Measurements from ENCODE around the gene CCDC9B. TPM values are rescaled to one million over a fixed set of nuclear protein-coding genes. Genes with fewer than 3 reads are reported as not detected.
A peak's percentile ranks its signal among the peaks of the same experiment; 100 is the strongest.

Gene CCDC9B
- polyA plus RNA-seq, 1 of the 3 experiments (the other 2 are of a cell fraction): 13.7 TPM

DNA sequence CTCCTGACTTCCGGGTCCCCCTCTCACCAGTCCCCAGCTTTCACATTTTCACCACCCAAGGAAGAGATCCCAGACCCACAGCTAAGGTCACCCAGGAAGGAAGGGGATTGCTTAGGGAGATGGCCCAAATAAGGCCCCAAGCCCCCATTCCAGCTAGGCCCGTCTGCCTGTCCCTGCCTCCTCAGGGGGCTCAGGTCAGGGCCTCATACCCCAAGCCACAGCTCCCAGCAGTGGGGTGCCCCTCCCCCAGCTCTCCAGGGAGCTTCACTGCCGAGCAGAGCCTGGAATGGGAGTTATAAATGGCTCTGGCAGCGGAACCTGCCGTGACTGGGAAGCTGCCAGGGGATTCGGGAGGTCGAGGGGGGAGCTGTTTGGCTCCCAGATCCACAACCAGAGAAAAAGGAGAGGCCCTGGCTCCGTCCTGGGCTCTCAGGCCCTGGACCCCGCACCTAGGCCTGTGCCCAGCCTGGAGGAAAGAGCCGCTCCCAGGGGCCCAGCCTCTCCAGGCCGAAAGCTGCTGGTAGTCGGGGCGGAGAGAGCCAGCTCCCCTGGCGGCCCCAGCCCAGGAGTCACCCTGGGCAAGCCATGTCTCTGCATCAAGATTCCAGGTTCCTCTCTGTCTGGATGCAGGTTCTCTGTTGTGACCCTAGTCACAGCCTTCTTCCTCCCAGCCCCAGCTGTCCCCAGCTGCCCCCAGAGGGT lies 550 bp downstream of the CCDC9B start (continued):
- TF ChIP-seq, protein P1, sequence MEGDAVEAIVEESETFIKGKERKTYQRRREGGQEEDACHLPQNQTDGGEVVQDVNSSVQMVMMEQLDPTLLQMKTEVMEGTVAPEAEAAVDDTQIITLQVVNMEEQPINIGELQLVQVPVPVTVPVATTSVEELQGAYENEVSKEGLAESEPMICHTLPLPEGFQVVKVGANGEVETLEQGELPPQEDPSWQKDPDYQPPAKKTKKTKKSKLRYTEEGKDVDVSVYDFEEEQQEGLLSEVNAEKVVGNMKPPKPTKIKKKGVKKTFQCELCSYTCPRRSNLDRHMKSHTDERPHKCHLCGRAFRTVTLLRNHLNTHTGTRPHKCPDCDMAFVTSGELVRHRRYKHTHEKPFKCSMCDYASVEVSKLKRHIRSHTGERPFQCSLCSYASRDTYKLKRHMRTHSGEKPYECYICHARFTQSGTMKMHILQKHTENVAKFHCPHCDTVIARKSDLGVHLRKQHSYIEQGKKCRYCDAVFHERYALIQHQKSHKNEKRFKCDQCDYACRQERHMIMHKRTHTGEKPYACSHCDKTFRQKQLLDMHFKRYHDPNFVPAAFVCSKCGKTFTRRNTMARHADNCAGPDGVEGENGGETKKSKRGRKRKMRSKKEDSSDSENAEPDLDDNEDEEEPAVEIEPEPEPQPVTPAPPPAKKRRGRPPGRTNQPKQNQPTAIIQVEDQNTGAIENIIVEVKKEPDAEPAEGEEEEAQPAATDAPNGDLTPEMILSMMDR (IDR thresholded peaks at IDR 0.05): no peak; the same call in 1 of the 2 replicates
- TF ChIP-seq RAD21 (IDR thresholded peaks at IDR 0.05; ENCODE audit: low read length): no peak
- TF ChIP-seq TEAD4 (IDR thresholded peaks at IDR 0.05; ENCODE audit: borderline replicate concordance, insufficient read depth): no peak
- TF ChIP-seq, protein P2, sequence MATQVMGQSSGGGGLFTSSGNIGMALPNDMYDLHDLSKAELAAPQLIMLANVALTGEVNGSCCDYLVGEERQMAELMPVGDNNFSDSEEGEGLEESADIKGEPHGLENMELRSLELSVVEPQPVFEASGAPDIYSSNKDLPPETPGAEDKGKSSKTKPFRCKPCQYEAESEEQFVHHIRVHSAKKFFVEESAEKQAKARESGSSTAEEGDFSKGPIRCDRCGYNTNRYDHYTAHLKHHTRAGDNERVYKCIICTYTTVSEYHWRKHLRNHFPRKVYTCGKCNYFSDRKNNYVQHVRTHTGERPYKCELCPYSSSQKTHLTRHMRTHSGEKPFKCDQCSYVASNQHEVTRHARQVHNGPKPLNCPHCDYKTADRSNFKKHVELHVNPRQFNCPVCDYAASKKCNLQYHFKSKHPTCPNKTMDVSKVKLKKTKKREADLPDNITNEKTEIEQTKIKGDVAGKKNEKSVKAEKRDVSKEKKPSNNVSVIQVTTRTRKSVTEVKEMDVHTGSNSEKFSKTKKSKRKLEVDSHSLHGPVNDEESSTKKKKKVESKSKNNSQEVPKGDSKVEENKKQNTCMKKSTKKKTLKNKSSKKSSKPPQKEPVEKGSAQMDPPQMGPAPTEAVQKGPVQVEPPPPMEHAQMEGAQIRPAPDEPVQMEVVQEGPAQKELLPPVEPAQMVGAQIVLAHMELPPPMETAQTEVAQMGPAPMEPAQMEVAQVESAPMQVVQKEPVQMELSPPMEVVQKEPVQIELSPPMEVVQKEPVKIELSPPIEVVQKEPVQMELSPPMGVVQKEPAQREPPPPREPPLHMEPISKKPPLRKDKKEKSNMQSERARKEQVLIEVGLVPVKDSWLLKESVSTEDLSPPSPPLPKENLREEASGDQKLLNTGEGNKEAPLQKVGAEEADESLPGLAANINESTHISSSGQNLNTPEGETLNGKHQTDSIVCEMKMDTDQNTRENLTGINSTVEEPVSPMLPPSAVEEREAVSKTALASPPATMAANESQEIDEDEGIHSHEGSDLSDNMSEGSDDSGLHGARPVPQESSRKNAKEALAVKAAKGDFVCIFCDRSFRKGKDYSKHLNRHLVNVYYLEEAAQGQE (IDR thresholded peaks at IDR 0.05; ENCODE audit: low read depth, low read length): no peak
- TF ChIP-seq, protein P3, sequence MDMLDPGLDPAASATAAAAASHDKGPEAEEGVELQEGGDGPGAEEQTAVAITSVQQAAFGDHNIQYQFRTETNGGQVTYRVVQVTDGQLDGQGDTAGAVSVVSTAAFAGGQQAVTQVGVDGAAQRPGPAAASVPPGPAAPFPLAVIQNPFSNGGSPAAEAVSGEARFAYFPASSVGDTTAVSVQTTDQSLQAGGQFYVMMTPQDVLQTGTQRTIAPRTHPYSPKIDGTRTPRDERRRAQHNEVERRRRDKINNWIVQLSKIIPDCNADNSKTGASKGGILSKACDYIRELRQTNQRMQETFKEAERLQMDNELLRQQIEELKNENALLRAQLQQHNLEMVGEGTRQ (IDR thresholded peaks at IDR 0.05; ENCODE audit: borderline replicate concordance, low read depth, low read length): no peak
- TF ChIP-seq NFIC (IDR thresholded peaks at IDR 0.05; ENCODE audit: borderline replicate concordance): peak; percentile 52
- TF ChIP-seq GATA2 (CRISPR knock-in tag; IDR thresholded peaks at IDR 0.05): no peak
- TF ChIP-seq, protein P4, sequence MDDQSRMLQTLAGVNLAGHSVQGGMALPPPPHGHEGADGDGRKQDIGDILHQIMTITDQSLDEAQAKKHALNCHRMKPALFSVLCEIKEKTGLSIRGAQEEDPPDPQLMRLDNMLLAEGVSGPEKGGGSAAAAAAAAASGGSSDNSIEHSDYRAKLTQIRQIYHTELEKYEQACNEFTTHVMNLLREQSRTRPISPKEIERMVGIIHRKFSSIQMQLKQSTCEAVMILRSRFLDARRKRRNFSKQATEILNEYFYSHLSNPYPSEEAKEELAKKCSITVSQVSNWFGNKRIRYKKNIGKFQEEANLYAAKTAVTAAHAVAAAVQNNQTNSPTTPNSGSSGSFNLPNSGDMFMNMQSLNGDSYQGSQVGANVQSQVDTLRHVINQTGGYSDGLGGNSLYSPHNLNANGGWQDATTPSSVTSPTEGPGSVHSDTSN (IDR thresholded peaks at IDR 0.05): peak; percentile 33; the same call in 1 of the 2 replicates

DNA sequence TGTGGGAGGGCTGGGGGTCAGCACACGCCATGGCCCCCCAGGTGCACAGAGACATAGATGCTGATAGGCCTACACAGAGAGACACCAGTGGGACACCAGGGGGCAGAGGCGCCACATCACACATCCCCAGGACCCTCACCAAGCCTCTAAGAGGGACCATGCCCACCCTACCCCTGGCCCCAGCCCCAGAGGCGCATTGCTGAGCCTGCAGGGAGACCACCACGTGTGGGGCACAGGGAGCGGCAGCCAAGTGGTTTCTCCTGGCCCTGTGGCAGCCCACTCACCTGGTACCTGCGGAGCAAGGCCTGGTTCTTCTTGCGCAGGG lies 1.2 kb downstream of the CCDC9B start:
- peaks cover 56 to 71% of the 10 kb centered on the region in 2 experiments; a peak in 3 of 4 replicates for H3K4me1 ChIP-seq (ENCODE audit: control insufficient read depth in 1 of 2, insufficient read depth in 2 of 2, low read depth in 1 of 2, low read length in 1 of 2)
- 20% methylated on average over 1 of the region's 7 CpGs for WGBS (ENCODE audit: low lambda C conversion rate)

More for the DNA sequence above, 1.2 kb downstream of the CCDC9B start:
- TF ChIP-seq, protein P4 (IDR thresholded peaks at IDR 0.05): no peak
- TF ChIP-seq RAD21 (IDR thresholded peaks at IDR 0.05; ENCODE audit: low read length): peak; percentile 61
- TF ChIP-seq, protein P5, sequence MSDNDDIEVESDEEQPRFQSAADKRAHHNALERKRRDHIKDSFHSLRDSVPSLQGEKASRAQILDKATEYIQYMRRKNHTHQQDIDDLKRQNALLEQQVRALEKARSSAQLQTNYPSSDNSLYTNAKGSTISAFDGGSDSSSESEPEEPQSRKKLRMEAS (IDR thresholded peaks at IDR 0.05; ENCODE audit: low read depth): no peak
- TF ChIP-seq, protein P1 (IDR thresholded peaks at IDR 0.05): peak; percentile 44
- peak; percentile 39; the same call in 1 of the 2 replicates for TF ChIP-seq SMC3 (IDR thresholded peaks at IDR 0.05; ENCODE audit: low read depth, low read length)
- Histone ChIP-seq H3K4me3 (ENCODE audit: low read depth in 2 of 2, low read length in 1 of 2) (peak overlapping the region; percentile 51 to 77), H3K9me3 (no peaks in the 10 kb centered on the region), H3K4me2 (peak overlapping the region; percentile 94), H2AFZ (ENCODE audit: low read depth) (no peak overlapping the region), H3K27ac (ENCODE audit: low read depth in 2 of 2, low read length in 1 of 2) (peak overlapping the region; percentile 96 to 98), H3K27me3 (ENCODE audit: insufficient read depth) (no peaks in the 10 kb centered on the region), H3K9me2 (no peaks in the 10 kb centered on the region), H4K20me1 (ENCODE audit: insufficient read depth) (no peaks in the 10 kb centered on the region), H3K9ac (peak overlapping the region; percentile 98), H3F3A (replicated peaks; ENCODE audit: insufficient read depth) (peaks cover 39% of the 10 kb centered on the region), H3K36me3 (replicated peaks in 1 of 2; ENCODE audit: control insufficient read depth in 1 of 2, insufficient read depth in 2 of 2, low read length in 1 of 2) (peaks cover 19 to 26% of the 10 kb centered on the region in 2 experiments), H3K79me2 (ENCODE audit: insufficient read depth) (peaks cover 53% of the 10 kb centered on the region)
- ChIA-PET POLR2A (interaction anchor here (0.9 to 3.0 kb wide), 10 partner anchors 14 to 229 kb away, joined by 3 to 22 read pairs (median 4); partner anchors contain the start of genes DISP2, IVD, KNSTRN and RPUSD2), CTCF (interaction anchor here (0.8 to 70.6 kb wide), 15 partner anchors 2 to 179 kb away, joined by 3 to 2194 read pairs (median 7); partner anchors contain the start of genes ANKRD63, BUB1B, CCDC9B and DISP2)
- peak; percentile 66 for DNase-seq

All from SK-N-SH (cell line).